ENCODE results near the gene DIAPH3. TPM values are rescaled to one million over a fixed set of nuclear protein-coding genes. Genes with fewer than 3 reads are reported as not detected.
"Not testable (repeated sequence)": the region's sequence is repeated elsewhere in the genome, so short reads cannot be mapped to it uniquely, and the experiment has no call there.

Gene DIAPH3
- total and polyA plus RNA-seq, 2 of the 4 experiments (the other 2 are of a cell fraction): 8.9 to 9.3 TPM

DNA sequence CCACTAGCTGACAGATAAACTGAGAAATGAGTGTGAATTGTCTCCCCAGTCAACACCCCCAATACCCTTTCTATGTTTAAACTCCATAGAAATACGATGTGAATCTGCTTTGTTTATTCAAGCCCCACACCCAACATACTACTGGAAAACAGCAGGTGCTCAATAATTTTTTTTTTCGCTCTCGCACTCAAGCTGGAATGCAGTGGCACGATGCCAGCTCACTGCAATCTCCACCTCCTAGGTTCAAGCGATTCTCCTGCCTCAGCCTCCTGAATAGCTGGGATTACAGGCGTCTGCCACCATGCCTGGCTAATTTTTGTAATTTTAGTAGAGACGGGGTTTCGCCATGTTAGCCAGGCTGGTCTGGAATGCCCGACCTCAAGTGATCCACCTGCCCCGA, 123.1 kb downstream of the DIAPH3 start:
- H4K91ac ChIP-seq (ENCODE audit: insufficient read depth, low read depth, low read length); intact Hi-C loops (cut with micrococcal nuclease); BruUV-seq (replicated peaks); H4K20me1 ChIP-seq (ENCODE audit: insufficient read depth, low read length); H3K4me2 ChIP-seq (ENCODE audit: low read depth, low read length); H3K9ac ChIP-seq (ENCODE audit: low read depth, low read length); H2BK120ac ChIP-seq (ENCODE audit: low read depth, low read length); H2AFZ ChIP-seq (replicated peaks; ENCODE audit: low read length, poor library complexity); H3K23ac ChIP-seq (ENCODE audit: low read depth, low read length); CTCF ChIA-PET; H3K79me1 ChIP-seq (ENCODE audit: low read depth in 1 of 2, low read length in 2 of 2); H3K4me3 ChIP-seq (ENCODE audit: insufficient read depth, low read depth, low read length); DNase-seq; in situ Hi-C loops (cut with MboI; ENCODE audit: low sequenced_read_pairs); H4K8ac ChIP-seq (ENCODE audit: low read depth in 2 of 2, low read length in 2 of 2); H4K5ac ChIP-seq (ENCODE audit: low read depth, low read length); H3K4me1 ChIP-seq (ENCODE audit: control insufficient read depth, insufficient read depth, low read length); H2BK15ac ChIP-seq (ENCODE audit: low read depth, low read length); H3K9me3 ChIP-seq (ENCODE audit: control insufficient read depth, insufficient read depth, low read length); H2BK5ac ChIP-seq (ENCODE audit: low read depth, low read length, poor library complexity, severe bottlenecking); H3K9me1 ChIP-seq (ENCODE audit: insufficient read depth, low read length); H2BK20ac ChIP-seq (ENCODE audit: low read depth, low read length); POLR2A ChIA-PET (ENCODE audit: unreplicated experiment); H2AK9ac ChIP-seq (replicated peaks; ENCODE audit: low read depth, low read length, poor library complexity); ATAC-seq (ENCODE audit: low read depth); H3K4ac ChIP-seq (ENCODE audit: low read depth, low read length); H3K36me3 ChIP-seq (ENCODE audit: control insufficient read depth, insufficient read depth, low read length); H2AK5ac ChIP-seq (ENCODE audit: low read depth, low read length); H3K14ac ChIP-seq (replicated peaks; ENCODE audit: low read depth, low read length); dilution Hi-C loops (cut with HindIII; ENCODE audit: low sequenced_read_pairs, unreplicated experiment); H3K18ac ChIP-seq (ENCODE audit: low read depth, low read length); H3K56ac ChIP-seq (ENCODE audit: extremely low read depth, insufficient read depth, low read length); H3K27me3 ChIP-seq (ENCODE audit: control insufficient read depth, insufficient read depth, low read length); H3K27ac ChIP-seq (ENCODE audit: insufficient read depth, low read length): not testable (repeated sequence)
- WGBS, 2 experiments (ENCODE audit: extremely low coverage in 2 of 2, insufficient read length in 1 of 2): 100% methylated on average over 1 of the region's 10 CpGs; no CpG with 5 or more reads in 1 of the 2 experiments
